Measurements from ENCODE around the gene SDHC. TPM values are rescaled to one million over a fixed set of nuclear protein-coding genes. Genes with fewer than 3 reads are reported as not detected.
"Not testable (repeated sequence)": the region's sequence is repeated elsewhere in the genome, so short reads cannot be mapped to it uniquely, and the experiment has no call there.

SDHC gene

GRCh38 chr1:161407451-161407985, 93.3 kb downstream of the SDHC start:
- Histone ChIP-seq H2BK15ac (replicated peaks; ENCODE audit: low read depth) (no peak overlapping the region), H3K18ac (ENCODE audit: low read length) (no peak overlapping the region), H2AK5ac (ENCODE audit: low read length) (no peak overlapping the region), H3K4ac (ENCODE audit: low read depth, low read length) (no peak overlapping the region), H3K56ac (ENCODE audit: low read length) (no peak overlapping the region), H3K79me1 (ENCODE audit: low read length) (no peaks in the 10 kb centered on the region), H3K9ac (ENCODE audit: low read length) (no peak overlapping the region), H3K27me3 (ENCODE audit: insufficient read depth, low read length, poor library complexity) (no peaks in the 10 kb centered on the region), H2BK5ac (ENCODE audit: low read length) (no peak overlapping the region), H4K8ac (ENCODE audit: low read depth, low read length) (no peak overlapping the region), H4K5ac (ENCODE audit: low read length) (no peak overlapping the region), H3K4me1 (ENCODE audit: control insufficient read depth, low read depth, low read length) (no peaks in the 10 kb centered on the region), H3K4me2 (ENCODE audit: low read length) (no peak overlapping the region), H2BK120ac (ENCODE audit: low read depth, low read length) (no peak overlapping the region), H3K27ac (ENCODE audit: low read depth, low read length) (no peak overlapping the region), H3K36me3 (ENCODE audit: control insufficient read depth, insufficient read depth, low read length) (no peaks in the 10 kb centered on the region), H3K79me2 (ENCODE audit: control insufficient read depth, insufficient read depth, low read length) (no peaks in the 10 kb centered on the region), H3K4me3 (ENCODE audit: low read length) (no peak overlapping the region), H3K23ac (ENCODE audit: low read length) (no peak overlapping the region)
- WGBS (ENCODE audit: extremely low coverage, insufficient coverage, low lambda C conversion rate), result no CpG with 5 or more reads among the region's 6 CpGs
- DNase-seq, result no peak

GRCh38 chr1:161408429-161409052, 94.4 kb downstream of the SDHC start:
- H4K5ac ChIP-seq (ENCODE audit: low read length), result no peak overlapping the region
- H3K23ac ChIP-seq (ENCODE audit: low read length), result no peak overlapping the region
- no peak for DNase-seq
- H2BK120ac ChIP-seq (ENCODE audit: low read depth, low read length), result no peak overlapping the region
- H3K18ac ChIP-seq (ENCODE audit: low read length), result no peak overlapping the region
- no peak overlapping the region for H3K56ac ChIP-seq (ENCODE audit: low read length)
- H3K79me2 ChIP-seq (ENCODE audit: control insufficient read depth, insufficient read depth, low read length), result no peaks in the 10 kb centered on the region
- H3K9ac ChIP-seq (ENCODE audit: low read length), result no peak overlapping the region
- no peaks in the 10 kb centered on the region for H3K36me3 ChIP-seq (ENCODE audit: control insufficient read depth, insufficient read depth, low read length)
- no peak overlapping the region for H4K8ac ChIP-seq (ENCODE audit: low read depth, low read length)
- no peak overlapping the region for H3K4ac ChIP-seq (ENCODE audit: low read depth, low read length)
- H3K27me3 ChIP-seq (ENCODE audit: insufficient read depth, low read length, poor library complexity), result no peaks in the 10 kb centered on the region
- no peak overlapping the region for H3K4me2 ChIP-seq (ENCODE audit: low read length)
- H2BK15ac ChIP-seq (replicated peaks; ENCODE audit: low read depth), result no peak overlapping the region
- no peak overlapping the region for H3K4me3 ChIP-seq (ENCODE audit: low read length)
- WGBS (ENCODE audit: extremely low coverage, insufficient coverage, low lambda C conversion rate), result no CpG with 5 or more reads among the region's 3 CpGs
- no peaks in the 10 kb centered on the region for H3K4me1 ChIP-seq (ENCODE audit: control insufficient read depth, low read depth, low read length)
- H3K79me1 ChIP-seq (ENCODE audit: low read length), result no peaks in the 10 kb centered on the region
- no peak overlapping the region for H3K27ac ChIP-seq (ENCODE audit: low read depth, low read length)
- H2BK5ac ChIP-seq (ENCODE audit: low read length), result no peak overlapping the region
- H2AK5ac ChIP-seq (ENCODE audit: low read length), result no peak overlapping the region

- H4K5ac ChIP-seq (ENCODE audit: low read length); H3K4me1 ChIP-seq (ENCODE audit: control insufficient read depth, low read depth, low read length); H3K27ac ChIP-seq (ENCODE audit: low read depth, low read length); H3K27me3 ChIP-seq (ENCODE audit: insufficient read depth, low read length, poor library complexity); H3K4ac ChIP-seq (ENCODE audit: low read depth, low read length); H3K18ac ChIP-seq (ENCODE audit: low read length); H2AK5ac ChIP-seq (ENCODE audit: low read length); H2BK15ac ChIP-seq (replicated peaks; ENCODE audit: low read depth); H4K8ac ChIP-seq (ENCODE audit: low read depth, low read length); H3K79me1 ChIP-seq (ENCODE audit: low read length); H3K36me3 ChIP-seq (ENCODE audit: control insufficient read depth, insufficient read depth, low read length); H2BK5ac ChIP-seq (ENCODE audit: low read length); H3K56ac ChIP-seq (ENCODE audit: low read length); H3K23ac ChIP-seq (ENCODE audit: low read length); DNase-seq; H2BK120ac ChIP-seq (ENCODE audit: low read depth, low read length); H3K9ac ChIP-seq (ENCODE audit: low read length); H3K4me3 ChIP-seq (ENCODE audit: low read length); H3K4me2 ChIP-seq (ENCODE audit: low read length); H3K79me2 ChIP-seq (ENCODE audit: control insufficient read depth, insufficient read depth, low read length): not testable (repeated sequence)
- WGBS (ENCODE audit: extremely low coverage, insufficient coverage, low lambda C conversion rate), result no CpG with 5 or more reads among the region's 13 CpGs
These were observed 95.9 kb downstream of the SDHC start for GRCh38 chr1:161409848-161410635.

GRCh38 chr1:161410636-161410970, 96.4 kb downstream of the SDHC start:
- not testable (repeated sequence) for H3K18ac ChIP-seq (ENCODE audit: low read length); H3K79me2 ChIP-seq (ENCODE audit: control insufficient read depth, insufficient read depth, low read length); H3K4me2 ChIP-seq (ENCODE audit: low read length); DNase-seq; H2BK15ac ChIP-seq (replicated peaks; ENCODE audit: low read depth); H3K4ac ChIP-seq (ENCODE audit: low read depth, low read length); H2BK5ac ChIP-seq (ENCODE audit: low read length); H3K79me1 ChIP-seq (ENCODE audit: low read length); H2AK5ac ChIP-seq (ENCODE audit: low read length); H4K8ac ChIP-seq (ENCODE audit: low read depth, low read length); H3K4me3 ChIP-seq (ENCODE audit: low read length); H3K9ac ChIP-seq (ENCODE audit: low read length); H3K56ac ChIP-seq (ENCODE audit: low read length); H3K23ac ChIP-seq (ENCODE audit: low read length); H3K27me3 ChIP-seq (ENCODE audit: insufficient read depth, low read length, poor library complexity); H4K5ac ChIP-seq (ENCODE audit: low read length); H3K36me3 ChIP-seq (ENCODE audit: control insufficient read depth, insufficient read depth, low read length); H3K4me1 ChIP-seq (ENCODE audit: control insufficient read depth, low read depth, low read length); H3K27ac ChIP-seq (ENCODE audit: low read depth, low read length); H2BK120ac ChIP-seq (ENCODE audit: low read depth, low read length)
- no CpG with 5 or more reads among the region's 4 CpGs for WGBS (ENCODE audit: extremely low coverage, insufficient coverage, low lambda C conversion rate)

Small RNA genes within 50 kb of the gene (small RNA-seq; reads per million reads assigned to genes)
- gene AL592295.2 (ENCODE audit: insufficient read depth), result not detected
- not detected for gene RNU6-481P (ENCODE audit: insufficient read depth)
